Retinal pigment epithelial cell (primary cell): ENCODE measurements around the gene GRK5.

Experiments used
- DNase-seq: peaks from one replicate; pipeline ENCODE4 v3.0.0-alpha.2; 2010; ENCODE audit warnings: low read depth
- H3K4me3 ChIP-seq: 2 replicates; pipeline ENCODE4 v1.5.1; 2011; ENCODE audit warnings: mild to moderate bottlenecking, low read length, control low read depth, moderate library complexity
- CTCF ChIP-seq: conservative IDR thresholded peaks from 2 replicates; pipeline ENCODE4 v1.5.1; 2011; ENCODE audit warnings: low read depth, low read length, control low read depth, inconsistent platforms

Gene GRK5

GRCh38 chr10:119297207-119297968 is 90.0 kb downstream of the GRK5 start:
- TF ChIP-seq CTCF = no peak
- DNase-seq = no peak

GRCh38 chr10:119298810-119299209 is 91.4 kb downstream of the GRK5 start:
- DNase-seq = no peak
- no peak overlapping the region for H3K4me3 ChIP-seq
- TF ChIP-seq CTCF = no peak

More at GRCh38 chr10:119297207-119297968, 90.0 kb downstream of the GRK5 start:
- H3K4me3 ChIP-seq = no peak overlapping the region

- DNase-seq = no peak
- no peak overlapping the region for H3K4me3 ChIP-seq
- TF ChIP-seq CTCF = no peak
Measured at GRCh38 chr10:119299531-119299930, 92.2 kb downstream of the GRK5 start.

GRCh38 chr10:119301397-119301796 is 94.0 kb downstream of the GRK5 start:
- TF ChIP-seq CTCF = no peak
- no peak overlapping the region for H3K4me3 ChIP-seq
- DNase-seq = no peak

- H3K4me3 ChIP-seq = no peak overlapping the region
- DNase-seq = no peak
- no peak for TF ChIP-seq CTCF
Measured at GRCh38 chr10:119302172-119302571, 94.8 kb downstream of the GRK5 start.

GRCh38 chr10:119302591-119303253 is 95.4 kb downstream of the GRK5 start:
- no peak for TF ChIP-seq CTCF
- DNase-seq = no peak
- no peak overlapping the region for H3K4me3 ChIP-seq

GRCh38 chr10:119303886-119304285 is 96.5 kb downstream of the GRK5 start:
- TF ChIP-seq CTCF = no peak
- DNase-seq = no peak
- no peak overlapping the region for H3K4me3 ChIP-seq
